Activated T-cell treated with anti-CD3 and anti-CD28 coated beads, Interleukin-2, amount 50 U/mL, for 48 hours (primary cell): Measurements from ENCODE around the gene DLG2.
"Not testable (repeated sequence)": the region's sequence is repeated elsewhere in the genome, so short reads cannot be mapped to it uniquely, and the experiment has no call there.

Experiments
- DNase-seq, 2 experiments: peaks; one replicate each; pipeline ENCODE4 v3.0.0-alpha.2; 2020

Gene DLG2

GRCh38 chr11:85431319-85431718 is 195.8 kb downstream of the DLG2 start:
- no peak for DNase-seq

- DNase-seq: no peak
These were observed 203.3 kb downstream of the DLG2 start for GRCh38 chr11:85423794-85424193.

DNA sequence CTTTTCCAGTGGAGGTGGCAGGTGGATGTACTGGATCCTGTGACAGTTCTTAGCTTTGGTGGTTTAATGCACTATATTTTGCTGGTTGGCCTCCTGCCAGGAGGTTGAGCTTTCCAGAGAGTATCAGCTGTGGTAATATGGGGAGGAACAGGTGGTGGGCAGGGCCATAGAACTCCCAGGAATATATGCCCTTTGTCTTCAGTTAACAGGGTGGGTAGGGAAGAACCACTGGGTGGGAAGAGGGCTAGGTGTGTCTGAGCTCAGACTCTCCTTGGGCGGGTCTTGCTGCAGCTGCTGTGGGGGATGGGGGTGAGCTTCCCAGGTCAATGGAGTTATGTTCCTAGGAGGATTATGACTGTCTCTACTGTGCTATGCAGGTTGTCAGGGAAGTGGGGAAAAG is 203.8 kb downstream of the DLG2 start:
- DNase-seq: no peak

DNA sequence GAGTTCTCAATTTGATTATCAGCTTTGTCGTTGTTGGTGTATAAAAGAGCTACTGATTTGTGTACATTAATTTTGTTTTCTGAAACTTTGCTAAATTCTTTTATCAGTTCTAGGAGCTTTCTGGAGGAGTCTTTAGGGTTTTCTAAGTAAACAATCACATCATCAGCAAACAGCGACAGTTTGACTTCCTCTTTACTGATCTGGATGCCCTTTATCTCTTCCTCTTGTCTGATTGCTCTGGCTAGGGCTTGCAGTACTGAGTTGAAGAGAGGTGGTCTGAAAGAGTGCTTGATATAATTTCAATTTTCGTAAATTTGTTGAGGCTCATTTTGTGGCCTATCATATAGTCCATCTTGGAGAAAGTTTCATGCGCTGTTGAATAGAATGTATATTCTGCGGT is 213.0 kb downstream of the DLG2 start:
- DNase-seq: no peak

DNA sequence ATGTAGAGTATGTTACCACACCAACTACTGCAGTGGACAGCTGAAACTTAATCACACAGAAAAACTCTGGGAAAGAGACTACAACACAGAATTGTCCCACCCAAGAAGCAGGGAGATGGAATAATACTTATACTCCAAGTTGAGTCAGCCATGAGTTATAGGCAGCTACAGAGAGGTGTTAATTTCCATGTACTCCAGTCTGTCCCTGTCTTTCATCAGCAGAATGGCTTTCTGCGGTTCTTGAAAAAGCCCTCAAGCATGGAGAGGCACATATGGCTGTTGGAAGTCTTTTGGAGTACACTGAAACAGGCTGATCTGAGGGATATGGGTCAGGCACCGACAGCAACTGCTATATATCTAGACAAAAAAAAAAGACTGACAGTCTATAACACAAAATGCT is 219.5 kb downstream of the DLG2 start:
- no peak for DNase-seq

GRCh38 chr11:85406841-85407240 is 220.3 kb downstream of the DLG2 start:
- no peak for DNase-seq

- DNase-seq: no peak
These were observed 220.8 kb downstream of the DLG2 start for GRCh38 chr11:85406316-85406715.

- not testable (repeated sequence) for DNase-seq
These were observed 231.6 kb downstream of the DLG2 start for GRCh38 chr11:85395515-85396055.

- DNase-seq: no peak
These were observed 232.9 kb downstream of the DLG2 start for GRCh38 chr11:85394283-85394682.

DNA sequence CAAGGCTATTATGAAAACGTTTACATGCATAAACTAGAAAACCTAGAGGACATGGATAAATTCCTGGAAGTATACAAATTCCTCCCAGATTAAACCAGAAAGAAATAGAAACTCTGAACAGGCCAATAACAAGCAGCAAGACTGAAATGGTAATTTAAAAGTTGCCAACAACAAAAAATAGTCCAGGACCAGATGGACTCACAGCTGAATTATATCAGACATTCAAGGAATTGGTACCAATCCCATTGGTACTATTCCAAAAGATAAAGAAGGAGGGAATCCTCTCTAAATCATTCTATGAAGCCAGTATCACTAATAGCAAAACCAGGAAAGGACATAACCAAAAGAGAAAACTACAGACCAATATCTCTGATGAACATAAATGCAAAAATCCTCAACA is 236.0 kb downstream of the DLG2 start:
- no peak for DNase-seq

- DNase-seq: no peak
These were observed 241.6 kb downstream of the DLG2 start for GRCh38 chr11:85385547-85385946.

DNA sequence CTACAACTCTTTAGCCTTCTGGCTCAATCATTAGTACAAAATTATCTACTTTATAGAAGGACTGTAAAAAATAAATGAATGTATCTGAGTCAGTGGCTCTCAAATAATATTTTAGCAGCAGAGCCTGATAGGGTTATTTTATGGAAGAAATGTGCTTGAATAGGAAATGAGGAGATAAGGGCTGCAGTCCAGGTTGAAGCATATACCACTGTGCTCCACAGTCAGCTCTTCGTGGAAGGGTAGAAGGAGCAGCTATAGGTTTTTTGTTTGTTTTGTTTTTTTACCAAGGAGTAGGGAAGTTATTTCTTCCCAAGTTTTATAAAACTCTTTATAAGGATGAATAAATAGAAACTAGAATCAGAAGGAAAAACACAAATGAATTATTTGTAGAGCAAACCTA is 242.0 kb downstream of the DLG2 start:
- DNase-seq: no peak

DNA sequence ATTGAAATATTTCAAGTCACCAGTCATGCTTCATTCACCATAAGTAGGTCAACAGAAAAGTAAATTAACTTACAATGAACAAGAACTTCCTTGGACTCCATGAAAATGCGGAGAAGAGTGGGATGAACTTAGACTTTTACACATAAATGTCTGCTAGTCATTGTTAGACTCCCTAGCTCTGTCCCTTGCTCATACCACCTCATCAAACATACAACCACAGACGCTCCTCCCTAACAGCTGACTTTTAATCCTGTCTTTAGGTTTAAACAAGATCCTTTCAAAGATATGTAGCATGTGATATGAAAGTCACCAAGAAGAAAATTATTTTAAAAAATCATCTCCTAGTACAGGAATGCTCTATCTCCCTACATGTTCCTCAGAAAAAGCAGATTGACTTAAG is 248.1 kb downstream of the DLG2 start:
- DNase-seq: no peak

DNA sequence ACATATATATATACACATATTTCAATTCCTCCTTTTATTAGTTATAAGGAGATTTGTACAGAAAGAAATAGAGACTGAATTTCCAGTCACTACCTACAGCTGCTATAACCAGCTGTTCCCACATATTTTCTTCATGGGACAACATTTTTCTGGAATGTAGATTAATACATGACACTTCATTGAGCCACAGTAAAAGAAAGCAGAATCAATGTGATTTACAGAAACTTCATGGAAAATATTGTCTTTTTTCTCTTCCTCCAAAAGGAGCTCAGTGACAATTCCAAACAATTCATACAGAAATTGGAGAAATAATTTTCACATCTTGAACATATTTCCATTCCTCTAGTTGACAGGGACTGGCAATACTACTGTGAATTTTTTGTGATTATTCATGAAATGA is 249.2 kb downstream of the DLG2 start:
- no peak for DNase-seq

DNA sequence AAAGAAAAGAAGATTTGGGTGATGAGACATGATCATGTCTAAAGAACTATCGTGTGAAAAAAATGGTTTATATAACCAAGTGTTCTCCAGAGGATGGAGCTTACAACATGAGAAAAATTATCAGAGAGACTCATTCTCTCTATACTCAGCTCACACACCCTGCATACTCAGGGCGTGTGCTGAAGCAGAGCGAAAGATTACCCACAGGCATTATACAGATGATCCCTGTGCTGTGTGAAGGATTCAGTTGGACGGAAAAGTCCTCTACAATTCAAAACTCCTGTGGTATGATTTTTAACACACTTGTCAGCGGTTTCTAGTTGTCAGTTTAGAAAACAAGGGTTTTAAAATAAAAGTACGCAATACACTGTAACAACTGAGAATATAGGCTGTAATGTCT is 267.3 kb downstream of the DLG2 start:
- DNase-seq: no peak

DNA sequence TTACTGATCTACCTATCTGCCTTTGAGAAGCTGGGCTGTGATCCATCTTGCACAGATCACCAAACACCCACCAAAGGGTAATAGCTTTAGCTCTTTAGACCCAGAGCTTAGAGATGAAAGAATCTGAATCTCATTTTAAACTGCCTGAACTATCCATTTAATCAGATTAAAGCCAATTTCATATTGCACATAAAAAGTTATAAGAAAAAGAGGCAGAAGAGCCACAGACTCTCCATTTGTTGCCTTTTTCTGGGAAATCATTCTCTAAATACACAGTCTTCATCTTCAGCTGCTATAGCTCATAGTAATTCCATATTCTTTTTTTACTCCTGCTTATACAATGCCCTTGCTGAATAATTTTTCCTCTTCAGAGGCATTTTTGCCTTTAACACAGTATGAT is 271.2 kb downstream of the DLG2 start:
- no peak for DNase-seq

DNA sequence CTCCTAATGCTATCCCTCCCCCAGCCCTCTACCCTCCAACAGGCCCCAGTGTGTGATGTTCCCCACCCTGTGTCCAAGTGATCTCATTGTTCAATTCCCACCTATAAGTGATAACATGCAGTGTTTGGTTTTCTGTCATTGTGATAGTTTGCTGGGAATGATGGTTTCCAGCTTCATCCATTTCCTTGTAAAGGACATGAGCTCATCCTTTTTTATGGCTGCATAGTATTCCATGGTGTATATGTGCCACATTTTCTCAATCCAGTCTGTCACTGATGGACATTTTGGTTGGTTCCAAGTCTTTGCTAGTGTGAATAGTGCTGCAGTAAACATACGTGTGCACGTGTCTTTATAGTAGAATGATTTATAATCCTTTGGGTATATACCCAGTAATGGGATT is 277.6 kb downstream of the DLG2 start:
- DNase-seq: not testable (repeated sequence)

- DNase-seq: no peak
These were observed 278.2 kb downstream of the DLG2 start for GRCh38 chr11:85348945-85349344.

- DNase-seq: no peak
These were observed 279.9 kb downstream of the DLG2 start for GRCh38 chr11:85347291-85347690.

- no peak for DNase-seq
These were observed 280.7 kb downstream of the DLG2 start for GRCh38 chr11:85346484-85346883.

DNA sequence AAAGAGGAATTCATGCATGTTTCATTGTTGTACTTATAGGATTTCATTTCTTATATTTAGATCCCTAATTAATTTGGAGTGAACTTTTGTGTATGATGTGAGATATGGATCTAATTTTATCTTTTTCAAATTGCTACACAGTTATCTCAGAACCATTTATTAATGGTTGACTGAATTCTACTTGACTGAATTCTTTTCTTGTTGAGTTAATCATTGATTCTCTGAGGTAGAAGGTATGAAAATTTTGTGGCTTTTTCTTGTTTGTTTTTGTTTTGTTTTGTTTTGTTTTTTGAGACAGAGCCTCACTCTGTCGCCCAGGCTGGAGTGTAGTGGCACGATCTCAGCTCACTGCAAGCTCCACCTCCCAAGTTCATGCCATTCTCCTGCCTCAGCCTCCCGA is 286.3 kb downstream of the DLG2 start:
- not testable (repeated sequence) for DNase-seq

- no peak for DNase-seq
These were observed 308.6 kb downstream of the DLG2 start for GRCh38 chr11:85318573-85318972.

DNA sequence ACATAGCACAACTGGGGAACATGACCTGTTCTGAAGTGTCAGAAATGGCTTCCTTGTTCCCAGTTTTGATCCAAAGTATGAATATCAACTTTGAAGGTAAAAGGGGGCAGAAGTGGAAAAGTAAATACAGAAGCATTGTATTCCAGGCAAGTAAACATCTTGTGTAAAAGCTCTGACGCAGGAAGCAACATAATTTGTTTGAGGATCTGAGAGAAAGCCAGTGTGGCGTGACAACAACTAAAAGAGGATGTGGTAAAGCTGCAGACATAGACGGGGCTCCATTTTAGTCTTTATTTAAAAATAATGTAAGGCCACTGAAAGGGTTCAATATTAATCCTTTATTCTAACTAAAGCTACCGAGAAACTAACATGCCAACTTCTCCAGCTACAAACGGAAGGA is 310.2 kb downstream of the DLG2 start:
- DNase-seq: no peak

DNA sequence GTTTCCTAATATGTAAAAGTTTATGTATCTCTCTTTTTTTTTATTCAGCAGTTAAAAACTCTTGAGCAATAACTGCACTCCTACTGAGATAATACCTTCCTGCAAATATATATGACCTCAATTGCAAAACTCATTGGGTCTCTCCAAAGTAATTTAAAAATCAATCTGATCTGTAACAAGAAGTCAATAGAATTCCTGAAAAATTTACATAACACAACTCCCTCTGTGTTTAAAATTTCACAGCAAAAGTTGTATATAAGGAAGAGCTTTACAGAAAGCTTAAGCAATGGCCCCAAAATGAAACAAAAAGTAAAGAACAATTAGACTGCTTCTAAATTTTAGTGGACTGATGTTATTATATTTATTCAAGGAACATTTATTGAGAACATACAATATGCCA is 313.4 kb downstream of the DLG2 start:
- no peak for DNase-seq

GRCh38 chr11:85310479-85310878 is 316.7 kb downstream of the DLG2 start:
- DNase-seq: no peak

DNA sequence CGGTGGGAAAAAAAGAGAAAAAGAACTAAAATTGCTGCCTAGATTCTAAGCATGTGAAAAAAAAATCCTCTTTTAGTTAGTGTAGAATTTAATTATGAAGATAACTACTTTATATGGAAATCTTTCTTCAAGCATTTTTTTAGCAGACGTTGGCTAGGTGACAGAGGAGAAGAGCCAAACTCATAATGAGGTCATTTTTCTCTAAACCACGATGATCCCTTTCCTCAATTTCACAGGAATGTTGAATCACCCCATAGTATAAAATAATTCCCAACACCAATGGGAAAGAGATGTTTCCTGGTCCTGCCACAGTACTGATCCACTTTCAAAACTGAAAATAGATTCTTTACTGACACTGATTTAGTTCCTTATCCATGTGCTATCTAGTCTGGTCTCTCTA is 319.8 kb downstream of the DLG2 start:
- no peak for DNase-seq
